ENCODE measurements around the gene HLF. TPM values are rescaled to one million over a fixed set of nuclear protein-coding genes. Genes with fewer than 3 reads are reported as not detected.
A peak's percentile ranks its signal among the peaks of the same experiment; 100 is the strongest.

HLF gene
- total RNA-seq, 2 donors from 2014 or later, result 26.5 to 34.9 TPM

- Histone ChIP-seq H3K27ac (peak overlapping the region; percentile 78 to 80), H3K27me3 (replicated peaks; ENCODE audit: insufficient read depth) (no peaks in the 10 kb centered on the region), H3K36me3 (no peaks in the 10 kb centered on the region), H3K4me3 (peak overlapping the region; percentile 17 to 22), H3K9me3 (no peaks in the 10 kb centered on the region), H3K4me1 (replicated peaks) (no peaks in the 10 kb centered on the region)
- intact Hi-C loops (cut with DNase I), result loop anchor here (10.0 kb wide), 1 partner anchor 77 kb away; no protein-coding TSS in a partner anchor
- no peak for TF ChIP-seq POLR2AphosphoS5 (IDR thresholded peaks at IDR 0.05)
- TF ChIP-seq POLR2A (IDR thresholded peaks at IDR 0.05), result no peak
- WGBS, result 56% methylated on average over 11 of the region's 11 CpGs
- no peak for DNase-seq (ENCODE audit: low spot score)
Measured at GRCh38 chr17:55267777-55268648, 3.3 kb downstream of the HLF start.

- Histone ChIP-seq H3K4me3 (peak overlapping the region; percentile 17 to 22), H3K36me3 (no peaks in the 10 kb centered on the region), H3K27ac (peak overlapping the region; percentile 78 to 80), H3K4me1 (replicated peaks) (no peaks in the 10 kb centered on the region), H3K27me3 (replicated peaks; ENCODE audit: insufficient read depth) (no peaks in the 10 kb centered on the region), H3K9me3 (no peaks in the 10 kb centered on the region)
- 69% methylated on average over 8 of the region's 8 CpGs for WGBS
- DNase-seq (ENCODE audit: low spot score), result no peak
- intact Hi-C loops (cut with DNase I), result loop anchor here (10.0 kb wide), 1 partner anchor 76 kb away; no protein-coding TSS in a partner anchor
- TF ChIP-seq POLR2A (IDR thresholded peaks at IDR 0.05) (no peak), POLR2AphosphoS5 (IDR thresholded peaks at IDR 0.05) (no peak), CTCF (IDR thresholded peaks at IDR 0.05) (no peak)
Measured at GRCh38 chr17:55268649-55269480, 4.1 kb downstream of the HLF start.

- no peak overlapping the region for H3K27ac ChIP-seq
- H3K9me3 ChIP-seq, result no peaks in the 10 kb centered on the region
- intact Hi-C loops (cut with DNase I), result loop anchor here (5.0 to 10.0 kb wide), 2 partner anchors 75 to 177 kb away; no protein-coding TSS in a partner anchor
- no peaks in the 10 kb centered on the region for H3K36me3 ChIP-seq
- no peak for DNase-seq (ENCODE audit: low spot score)
- TF ChIP-seq CTCF (IDR thresholded peaks at IDR 0.05) (no peak), POLR2A (IDR thresholded peaks at IDR 0.05) (no peak), POLR2AphosphoS5 (IDR thresholded peaks at IDR 0.05) (no peak)
- H3K4me3 ChIP-seq, result no peak overlapping the region
- no peaks in the 10 kb centered on the region for H3K27me3 ChIP-seq (replicated peaks; ENCODE audit: insufficient read depth)
- H3K4me1 ChIP-seq (replicated peaks), result no peaks in the 10 kb centered on the region
Measured at GRCh38 chr17:55269894-55270293, 5.1 kb downstream of the HLF start.

- WGBS, result 81% methylated on average over 1 of the region's 1 CpG
- TF ChIP-seq POLR2AphosphoS5 (IDR thresholded peaks at IDR 0.05), result no peak
- TF ChIP-seq POLR2A (IDR thresholded peaks at IDR 0.05), result no peak
- TF ChIP-seq CTCF (IDR thresholded peaks at IDR 0.05), result no peak
- H3K27me3 ChIP-seq (replicated peaks; ENCODE audit: insufficient read depth), result no peaks in the 10 kb centered on the region
- H3K4me3 ChIP-seq, result no peak overlapping the region
- H3K27ac ChIP-seq, result no peak overlapping the region
- no peaks in the 10 kb centered on the region for H3K4me1 ChIP-seq (replicated peaks)
- no peak for DNase-seq (ENCODE audit: low spot score)
- H3K9me3 ChIP-seq, result no peaks in the 10 kb centered on the region
- intact Hi-C loops (cut with DNase I), result loop anchor here (5.0 kb wide), 1 partner anchor 176 kb away; no protein-coding TSS in a partner anchor
- no peaks in the 10 kb centered on the region for H3K36me3 ChIP-seq
Measured at GRCh38 chr17:55271223-55271571, 6.4 kb downstream of the HLF start.
